Renal cortical epithelial cell (primary cell): ENCODE data around the gene FAM185A. TPM values are rescaled to one million over a fixed set of nuclear protein-coding genes. Genes with fewer than 3 reads are reported as not detected.
"Not testable (repeated sequence)": the region's sequence is repeated elsewhere in the genome, so short reads cannot be mapped to it uniquely, and the experiment has no call there.

ENCODE experiments used
- DNase-seq: peaks from one replicate; pipeline ENCODE4 v3.0.0-alpha.2; 2011; ENCODE audit warnings: low read depth
- total RNA-seq: library from RNA; depleted of rRNA; stranded (reverse); fragments of >200 nt; gene quantifications from 2 replicates; pipeline ENCODE4 v1.2.3, GENCODE V29; 2014

FAM185A gene
- total RNA-seq, 1 donor from 2014 or later: 13.4 TPM

- no peak for DNase-seq
Measured at GRCh38 chr7:102830197-102830596, 81.4 kb downstream of the FAM185A start.

DNA sequence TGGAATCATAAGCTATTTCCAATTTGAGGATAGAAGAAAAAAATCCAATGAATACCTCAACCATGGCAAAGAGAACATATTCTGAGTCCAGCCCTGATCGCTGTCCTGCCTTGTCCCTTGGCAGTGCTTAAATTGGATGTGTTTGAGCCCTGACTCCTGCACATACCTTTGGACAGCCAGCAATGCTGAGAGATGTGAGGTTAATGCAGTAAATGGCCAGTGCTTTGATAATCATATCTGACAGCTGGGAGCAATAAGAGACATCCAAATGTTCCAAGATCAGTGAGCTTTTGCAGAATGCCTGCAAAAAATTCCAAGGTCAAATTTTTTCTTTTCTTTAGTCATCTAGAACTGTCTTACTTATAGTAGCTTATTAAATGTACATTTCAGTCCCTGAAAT lies 83.9 kb downstream of the FAM185A start:
- no peak for DNase-seq

GRCh38 chr7:102833343-102833742 lies 84.5 kb downstream of the FAM185A start:
- DNase-seq: no peak

DNA sequence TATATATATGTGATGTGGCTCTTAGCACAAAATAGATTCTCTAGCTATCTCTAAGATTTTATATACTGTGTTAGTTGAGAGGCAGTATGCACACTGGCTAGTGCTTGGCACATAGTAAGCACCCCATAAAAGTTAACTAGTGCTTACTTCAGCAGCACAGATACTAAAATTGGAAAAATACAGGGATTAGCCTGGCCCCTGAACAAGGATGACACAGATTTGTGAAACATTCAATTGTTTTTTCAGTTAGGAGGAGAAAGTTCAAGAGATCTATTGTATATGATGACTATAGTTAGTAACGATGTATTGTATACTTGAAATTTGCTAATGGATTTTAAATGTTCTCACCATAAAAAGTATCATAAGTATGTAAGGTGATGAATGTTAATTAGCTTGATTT lies 85.7 kb downstream of the FAM185A start:
- DNase-seq: no peak

DNA sequence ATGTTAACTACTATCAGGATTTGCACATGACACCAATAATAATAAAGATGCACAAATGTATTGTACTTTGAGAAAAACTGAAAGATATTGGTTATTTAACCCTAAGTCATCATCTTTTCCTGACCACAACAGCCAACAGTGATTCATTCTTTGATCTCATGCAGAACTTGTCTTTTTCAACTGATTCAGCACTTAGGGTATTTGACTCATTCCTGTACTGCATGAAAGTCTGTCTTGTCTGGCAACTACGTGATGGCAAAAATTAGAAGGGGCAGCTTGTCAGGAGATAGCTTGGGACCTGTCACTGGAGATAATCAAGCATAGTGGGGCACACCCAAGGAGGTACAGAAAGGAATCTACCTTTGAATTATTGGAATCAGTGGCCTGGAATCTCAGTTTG lies 86.2 kb downstream of the FAM185A start:
- peak; percentile 90 for DNase-seq

GRCh38 chr7:102836191-102836919 lies 87.6 kb downstream of the FAM185A start:
- peak; percentile 87 for DNase-seq

GRCh38 chr7:102836977-102837376 lies 88.2 kb downstream of the FAM185A start:
- no peak for DNase-seq

DNA sequence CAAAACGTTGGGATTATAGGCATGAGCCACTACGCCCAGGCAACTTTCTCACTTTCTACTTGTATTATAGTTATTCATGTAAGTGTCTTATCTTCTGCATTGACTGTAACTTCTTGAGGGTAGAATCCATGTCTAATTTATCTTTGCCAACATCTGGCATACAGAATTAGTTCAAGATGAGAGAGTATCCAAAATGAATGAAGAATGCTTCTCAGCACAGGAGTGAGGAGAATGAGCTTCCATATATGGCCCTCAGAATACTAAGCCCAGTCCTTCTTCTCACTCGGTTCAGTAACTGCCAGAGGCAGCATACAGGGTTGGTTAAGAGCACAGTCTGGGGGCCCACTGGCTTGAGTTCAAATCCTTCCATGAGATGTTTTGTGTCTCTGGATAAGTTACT lies 89.0 kb downstream of the FAM185A start:
- DNase-seq: no peak

DNA sequence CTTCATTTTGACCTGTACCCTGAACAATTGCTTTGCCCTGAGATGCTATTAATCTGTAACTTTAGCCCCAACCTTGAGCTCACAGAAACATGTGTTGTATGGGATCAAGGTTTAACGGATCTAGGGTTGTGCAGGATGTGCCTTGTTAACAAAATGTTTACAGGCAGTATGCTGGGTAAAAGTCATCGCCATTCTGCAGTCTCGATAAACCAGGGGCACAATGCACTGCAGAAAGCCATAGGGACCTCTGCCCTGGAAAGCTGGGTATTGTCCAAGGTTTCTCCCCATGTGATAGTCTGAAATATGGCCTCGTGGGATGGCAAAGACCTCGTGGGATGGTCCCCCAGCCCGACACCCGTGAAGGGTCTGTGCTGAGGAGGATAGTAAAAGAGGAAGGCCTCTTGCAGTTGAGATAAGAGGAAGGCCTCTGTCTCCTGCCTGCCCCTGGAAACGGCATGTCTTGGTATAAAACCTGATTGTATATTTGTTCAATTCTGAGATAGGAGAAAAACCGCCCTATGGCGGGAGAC lies 89.8 kb downstream of the FAM185A start:
- not testable (repeated sequence) for DNase-seq

GRCh38 chr7:102840404-102840803 lies 91.6 kb downstream of the FAM185A start:
- no peak for DNase-seq

DNA sequence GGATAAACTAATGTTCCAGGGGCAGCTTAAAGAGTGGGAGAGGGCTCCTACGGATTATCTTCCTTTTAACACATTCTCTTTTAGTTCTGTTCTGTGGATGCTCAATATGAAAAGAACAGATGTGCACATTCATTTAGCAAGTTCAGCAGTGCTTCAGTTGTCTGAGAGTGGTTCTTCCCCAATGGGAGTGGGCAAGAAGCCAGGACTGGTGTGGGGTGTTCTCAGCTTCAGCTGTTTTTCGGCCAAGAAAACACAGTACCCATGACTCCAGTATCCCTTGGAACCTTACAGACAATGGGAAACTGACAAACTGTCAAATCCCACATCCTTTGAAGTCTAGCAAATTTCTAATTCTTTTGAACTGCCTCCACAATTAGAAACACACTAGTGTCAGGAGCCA lies 92.5 kb downstream of the FAM185A start:
- DNase-seq: no peak

DNA sequence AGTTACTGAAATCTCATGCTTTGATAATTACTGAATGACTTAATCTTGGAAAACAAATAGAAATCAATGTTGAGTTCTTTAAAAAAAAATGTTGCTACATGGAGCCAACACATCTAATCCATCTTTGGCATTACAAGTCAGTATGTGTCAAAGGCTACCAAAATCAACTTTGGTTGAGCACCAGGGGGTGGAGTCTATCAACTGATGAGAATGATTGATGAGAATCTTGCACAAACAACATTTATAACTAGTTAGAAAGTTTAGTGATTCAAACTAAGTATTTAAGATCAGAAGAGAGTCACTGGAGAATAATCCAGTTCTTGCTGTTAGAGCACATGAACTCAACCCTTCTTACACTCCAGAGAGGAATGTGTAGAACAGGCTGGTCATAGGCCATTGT lies 93.5 kb downstream of the FAM185A start:
- DNase-seq: no peak

- DNase-seq: no peak
Measured at GRCh38 chr7:102843850-102844249, 95.1 kb downstream of the FAM185A start.

DNA sequence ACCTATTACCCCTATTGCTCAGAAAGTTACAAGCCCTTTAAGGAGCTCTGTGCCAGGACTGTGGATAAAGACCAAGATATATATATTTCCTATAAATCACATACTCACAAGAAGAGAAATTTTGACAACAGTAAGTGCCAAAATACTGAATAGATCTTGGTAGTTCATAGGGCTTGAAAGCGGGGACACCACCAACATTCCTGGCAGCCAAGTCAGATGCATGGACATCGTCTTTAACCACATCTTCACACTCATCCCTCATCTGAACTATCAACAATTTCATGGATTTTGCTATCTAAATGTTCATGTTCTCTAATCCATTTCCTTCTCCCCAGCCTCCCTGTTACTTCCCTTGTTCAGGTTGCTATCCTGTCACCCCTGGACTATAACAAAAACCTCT lies 96.5 kb downstream of the FAM185A start:
- DNase-seq: no peak

GRCh38 chr7:102849079-102849478 lies 100.3 kb downstream of the FAM185A start:
- DNase-seq: no peak

GRCh38 chr7:102849538-102849937 lies 100.7 kb downstream of the FAM185A start:
- no peak for DNase-seq

DNA sequence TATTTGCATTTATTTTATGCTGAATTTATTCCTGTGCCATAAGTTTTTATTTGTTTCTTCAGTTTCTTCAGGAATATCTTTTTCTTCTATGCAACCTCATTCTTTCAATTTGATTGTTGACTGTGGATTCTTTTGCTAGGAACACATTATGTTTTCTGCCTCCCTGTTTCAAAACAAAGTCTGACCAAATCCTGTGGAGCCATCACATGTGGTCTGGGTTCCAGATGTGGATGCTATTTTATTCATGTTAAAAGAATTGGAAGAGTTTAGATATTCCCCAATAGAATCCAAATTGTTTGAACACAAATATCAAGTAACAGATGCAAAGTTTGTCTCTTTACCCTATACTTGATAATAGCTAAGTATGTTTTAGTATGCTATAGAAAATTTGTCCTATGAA lies 107.2 kb downstream of the FAM185A start:
- no peak for DNase-seq

Other genes with a start within 250 kb of the FAM185A start
- gene RASA4B, start 231.2 kb upstream of the FAM185A start, total RNA-seq: 0.85 and 0.87 TPM in 2 replicates
- 5.5 TPM in 1 of 2 replicates, not detected in the other for gene UPK3BL2, start 205.3 kb upstream of the FAM185A start, total RNA-seq
- 0.10 TPM in 1 of 2 replicates, not detected in the other for gene SPDYE2, start 197.8 kb upstream of the FAM185A start, total RNA-seq
- gene POLR2J3, start 176.4 kb upstream of the FAM185A start, total RNA-seq: 3.8 and 32.7 TPM in 2 replicates
- 1.0 and 5.0 TPM in 2 replicates for gene RASA4, start 132.2 kb upstream of the FAM185A start, total RNA-seq
- 3.6 and 7.7 TPM in 2 replicates for gene UPK3BL1, start 106.2 kb upstream of the FAM185A start, total RNA-seq
- gene SPDYE2B, start 98.7 kb upstream of the FAM185A start, total RNA-seq: not detected in 2 replicates
- gene POLR2J2, start 77.3 kb upstream of the FAM185A start, total RNA-seq: 0.35 and 4.0 TPM in 2 replicates
- 1.1 and 2.6 TPM in 2 replicates for gene LRRC17, start 164.0 kb downstream of the FAM185A start, total RNA-seq